ENCODE data around the gene CAMKMT.

Gene CAMKMT

DNA sequence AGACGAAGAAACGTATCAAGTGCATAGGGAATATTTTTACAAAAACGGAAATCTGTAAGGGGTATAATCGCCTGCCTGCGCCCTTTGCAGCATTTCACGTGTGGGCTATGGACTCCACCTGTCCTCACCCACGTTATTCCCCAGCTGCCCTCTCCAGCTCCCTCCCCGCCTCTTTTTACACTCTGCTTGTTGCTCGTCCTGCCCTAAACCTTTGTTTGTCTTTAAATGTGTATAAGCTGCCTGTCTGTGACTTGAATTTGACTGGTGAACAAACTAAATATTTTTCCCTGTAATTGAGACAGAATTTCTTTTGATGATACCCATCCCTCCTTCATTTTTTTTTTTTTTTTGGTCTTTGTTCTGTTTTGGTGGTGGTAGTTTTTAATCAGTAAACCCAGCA lies 410.4 kb downstream of the CAMKMT start:
- no peaks in the 10 kb centered on the region for H4K20me1 ChIP-seq (ENCODE audit: low read depth, low read length)
- H3K9ac ChIP-seq (ENCODE audit: low read length) = no peak overlapping the region
- H3K4me2 ChIP-seq (ENCODE audit: low read depth, low read length, poor library complexity, severe bottlenecking) = no peak overlapping the region
- no peaks in the 10 kb centered on the region for H3F3A ChIP-seq (ENCODE audit: insufficient read depth)
- no peaks in the 10 kb centered on the region for H3K9me3 ChIP-seq (ENCODE audit: insufficient read depth, low read length)
- no peak overlapping the region for H2AFZ ChIP-seq (ENCODE audit: low read depth, low read length, severe bottlenecking)
- TF ChIP-seq, protein P1, sequence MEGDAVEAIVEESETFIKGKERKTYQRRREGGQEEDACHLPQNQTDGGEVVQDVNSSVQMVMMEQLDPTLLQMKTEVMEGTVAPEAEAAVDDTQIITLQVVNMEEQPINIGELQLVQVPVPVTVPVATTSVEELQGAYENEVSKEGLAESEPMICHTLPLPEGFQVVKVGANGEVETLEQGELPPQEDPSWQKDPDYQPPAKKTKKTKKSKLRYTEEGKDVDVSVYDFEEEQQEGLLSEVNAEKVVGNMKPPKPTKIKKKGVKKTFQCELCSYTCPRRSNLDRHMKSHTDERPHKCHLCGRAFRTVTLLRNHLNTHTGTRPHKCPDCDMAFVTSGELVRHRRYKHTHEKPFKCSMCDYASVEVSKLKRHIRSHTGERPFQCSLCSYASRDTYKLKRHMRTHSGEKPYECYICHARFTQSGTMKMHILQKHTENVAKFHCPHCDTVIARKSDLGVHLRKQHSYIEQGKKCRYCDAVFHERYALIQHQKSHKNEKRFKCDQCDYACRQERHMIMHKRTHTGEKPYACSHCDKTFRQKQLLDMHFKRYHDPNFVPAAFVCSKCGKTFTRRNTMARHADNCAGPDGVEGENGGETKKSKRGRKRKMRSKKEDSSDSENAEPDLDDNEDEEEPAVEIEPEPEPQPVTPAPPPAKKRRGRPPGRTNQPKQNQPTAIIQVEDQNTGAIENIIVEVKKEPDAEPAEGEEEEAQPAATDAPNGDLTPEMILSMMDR (IDR thresholded peaks at IDR 0.05; ENCODE audit: insufficient read depth, low read length, poor library complexity, severe bottlenecking) = no peak
- no peak for TF ChIP-seq EZH2phosphoT487 (conservative IDR thresholded peaks at IDR 0.05; ENCODE audit: low read length)
- no peak overlapping the region for H3K27ac ChIP-seq (ENCODE audit: low read depth, low read length)
- H3K36me3 ChIP-seq (ENCODE audit: low read length) = no peaks in the 10 kb centered on the region
- no peak overlapping the region for H3K4me3 ChIP-seq (ENCODE audit: insufficient read depth, low read length, poor library complexity, severe bottlenecking)
- H3K79me2 ChIP-seq (ENCODE audit: insufficient read depth, low read length) = no peaks in the 10 kb centered on the region
- H3K27me3 ChIP-seq (ENCODE audit: low read length) = no peaks in the 10 kb centered on the region
- no peaks in the 10 kb centered on the region for H3K9me2 ChIP-seq (replicated peaks; ENCODE audit: insufficient read depth, low read length)

DNA sequence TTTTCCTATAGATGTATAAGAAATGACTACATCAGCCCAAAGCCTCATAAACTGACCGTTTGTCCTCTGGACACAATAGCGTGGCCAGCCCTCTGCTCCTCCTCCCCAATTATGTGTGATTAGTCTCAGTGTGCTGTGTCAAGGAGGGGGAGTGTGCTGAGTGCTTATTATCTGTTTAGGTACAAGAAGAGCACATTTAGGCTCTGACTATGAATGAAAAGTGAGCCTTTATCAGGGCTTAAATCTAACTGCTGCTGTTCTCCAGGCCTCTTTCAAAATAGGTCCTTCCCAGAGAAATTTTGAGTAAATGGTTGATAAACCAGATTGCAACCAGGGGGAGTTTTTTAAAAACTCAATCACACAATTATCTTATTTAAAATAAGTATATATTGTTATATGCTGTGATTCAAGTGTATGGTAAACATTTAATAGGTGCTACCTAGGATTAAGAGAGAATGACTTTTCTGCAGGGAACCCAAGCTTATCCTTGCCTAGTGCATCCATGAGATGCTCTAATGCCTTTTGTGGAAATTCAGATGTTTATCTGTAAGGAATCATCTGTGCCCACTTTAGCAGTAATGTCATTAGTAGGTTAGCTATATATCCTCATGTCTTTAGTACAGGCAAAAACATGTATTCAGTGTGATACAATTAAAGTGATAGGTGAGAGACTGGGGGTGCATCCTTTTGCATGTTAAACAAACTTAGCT lies 411.1 kb downstream of the CAMKMT start:
- Histone ChIP-seq H3K27me3 (ENCODE audit: low read length) (no peaks in the 10 kb centered on the region), H3K36me3 (ENCODE audit: low read length) (no peaks in the 10 kb centered on the region), H3K4me3 (ENCODE audit: insufficient read depth, low read length, poor library complexity, severe bottlenecking) (no peak overlapping the region), H3K9ac (ENCODE audit: low read length) (no peak overlapping the region), H2AFZ (ENCODE audit: low read depth, low read length, severe bottlenecking) (no peak overlapping the region), H3F3A (ENCODE audit: insufficient read depth) (no peaks in the 10 kb centered on the region), H3K9me3 (ENCODE audit: insufficient read depth, low read length) (no peaks in the 10 kb centered on the region), H3K79me2 (ENCODE audit: insufficient read depth, low read length) (no peaks in the 10 kb centered on the region), H3K9me2 (replicated peaks; ENCODE audit: insufficient read depth, low read length) (no peaks in the 10 kb centered on the region), H3K27ac (ENCODE audit: low read depth, low read length) (no peak overlapping the region), H3K4me2 (ENCODE audit: low read depth, low read length, poor library complexity, severe bottlenecking) (no peak overlapping the region), H4K20me1 (ENCODE audit: low read depth, low read length) (no peaks in the 10 kb centered on the region)
- TF ChIP-seq EZH2phosphoT487 (conservative IDR thresholded peaks at IDR 0.05; ENCODE audit: low read length) = no peak
- TF ChIP-seq, protein P1 (IDR thresholded peaks at IDR 0.05; ENCODE audit: insufficient read depth, low read length, poor library complexity, severe bottlenecking) = no peak

DNA sequence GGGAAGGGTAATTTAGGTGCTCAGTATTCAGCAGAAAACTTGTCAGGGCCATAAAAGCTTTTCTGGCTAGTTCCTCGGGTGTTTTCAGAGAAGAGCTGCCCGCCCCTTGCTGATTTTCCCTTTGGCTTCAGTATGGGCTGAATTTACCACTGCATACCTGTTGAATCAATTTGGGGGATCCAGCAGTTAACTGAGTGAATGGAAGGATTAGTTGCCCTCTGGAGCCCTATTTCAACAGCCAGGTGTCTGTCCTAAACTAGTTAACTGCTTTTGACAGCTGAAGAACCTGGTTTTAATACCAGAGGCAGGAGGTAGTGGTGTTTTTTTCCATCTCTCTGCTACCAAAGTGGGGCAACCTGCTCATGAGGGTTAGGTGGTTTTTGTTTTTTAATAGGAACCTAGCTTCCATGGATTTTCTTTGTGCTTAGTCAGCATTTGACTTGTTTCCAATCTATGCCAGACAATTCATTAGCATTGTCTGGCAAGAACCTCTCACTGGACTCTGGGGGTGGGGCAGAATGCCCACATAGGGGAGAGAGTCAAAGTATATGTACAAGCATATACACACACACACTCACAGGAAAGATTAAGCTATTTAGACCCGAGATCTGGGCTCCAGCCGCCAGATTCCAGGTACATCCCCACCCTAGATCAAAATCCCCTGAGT lies 413.2 kb downstream of the CAMKMT start:
- H3F3A ChIP-seq (ENCODE audit: insufficient read depth) = no peaks in the 10 kb centered on the region
- H4K20me1 ChIP-seq (ENCODE audit: low read depth, low read length) = no peaks in the 10 kb centered on the region
- H2AFZ ChIP-seq (ENCODE audit: low read depth, low read length, severe bottlenecking) = no peak overlapping the region
- no peak overlapping the region for H3K4me2 ChIP-seq (ENCODE audit: low read depth, low read length, poor library complexity, severe bottlenecking)
- H3K27me3 ChIP-seq (ENCODE audit: low read length) = no peaks in the 10 kb centered on the region
- H3K9ac ChIP-seq (ENCODE audit: low read length) = no peak overlapping the region
- no peak overlapping the region for H3K4me3 ChIP-seq (ENCODE audit: insufficient read depth, low read length, poor library complexity, severe bottlenecking)
- no peak for TF ChIP-seq EZH2phosphoT487 (conservative IDR thresholded peaks at IDR 0.05; ENCODE audit: low read length)
- TF ChIP-seq, protein P1 (IDR thresholded peaks at IDR 0.05; ENCODE audit: insufficient read depth, low read length, poor library complexity, severe bottlenecking) = no peak
- H3K36me3 ChIP-seq (ENCODE audit: low read length) = no peaks in the 10 kb centered on the region
- H3K79me2 ChIP-seq (ENCODE audit: insufficient read depth, low read length) = no peaks in the 10 kb centered on the region
- H3K9me2 ChIP-seq (replicated peaks; ENCODE audit: insufficient read depth, low read length) = no peaks in the 10 kb centered on the region
- H3K9me3 ChIP-seq (ENCODE audit: insufficient read depth, low read length) = no peaks in the 10 kb centered on the region
- no peak overlapping the region for H3K27ac ChIP-seq (ENCODE audit: low read depth, low read length)
